GM19328 (cell line): ENCODE measurements around the gene MTRF1L.
A peak's percentile ranks its signal among the peaks of the same experiment; 100 is the strongest.
"Not testable (repeated sequence)": the region's sequence is repeated elsewhere in the genome, so short reads cannot be mapped to it uniquely, and the experiment has no call there.

Experiments
- ATAC-seq: cut with Tn5 transposase; IDR thresholded peaks from one replicate; pipeline ENCODE4 v1.9.1; 2021; ENCODE audit warnings: mild to moderate bottlenecking, moderate library complexity; ENCODE audit not compliant: unreplicated experiment

Gene MTRF1L

GRCh38 chr6:153003366-153003690 is 819 bp upstream of the MTRF1L start:
- ATAC-seq, result peak; percentile 2

- peak; percentile 22 for ATAC-seq
These were observed 519 bp downstream of the MTRF1L start for GRCh38 chr6:153001767-153002612.

- ATAC-seq, result not testable (repeated sequence)
These were observed 1.7 kb downstream of the MTRF1L start for GRCh38 chr6:153000790-153001189.

- ATAC-seq, result no peak
These were observed 2.3 kb downstream of the MTRF1L start for GRCh38 chr6:153000243-153000642.

GRCh38 chr6:152999538-152999937 is 3.0 kb downstream of the MTRF1L start:
- not testable (repeated sequence) for ATAC-seq

- no peak for ATAC-seq
These were observed 8.7 kb downstream of the MTRF1L start for GRCh38 chr6:152993847-152994246.

- ATAC-seq, result no peak
These were observed 9.1 kb downstream of the MTRF1L start for GRCh38 chr6:152993431-152993830.

- no peak for ATAC-seq
These were observed 15.5 kb downstream of the MTRF1L start for GRCh38 chr6:152986978-152987377.

GRCh38 chr6:152985300-152985699 is 17.2 kb downstream of the MTRF1L start:
- not testable (repeated sequence) for ATAC-seq

GRCh38 chr6:152984513-152984872 is 18.0 kb downstream of the MTRF1L start:
- peak; percentile 18 for ATAC-seq

GRCh38 chr6:152983637-152984512 is 18.6 kb downstream of the MTRF1L start:
- no peak for ATAC-seq

- ATAC-seq, result peak; percentile 80
These were observed 19.4 kb downstream of the MTRF1L start, which contains the start of gene FBXO5 for GRCh38 chr6:152982904-152983636. FBXO5 (minus strand) TSS chr6:152983041; CDS start chr6:152982959, 82 bp downstream.

GRCh38 chr6:152981989-152982903 is 20.3 kb downstream of the MTRF1L start:
- ATAC-seq, result peak; percentile 0

GRCh38 chr6:152981219-152981618 is 21.3 kb downstream of the MTRF1L start:
- ATAC-seq, result no peak

- ATAC-seq, result no peak
These were observed 21.9 kb downstream of the MTRF1L start for GRCh38 chr6:152980656-152981055.

GRCh38 chr6:152979116-152979515 is 23.4 kb downstream of the MTRF1L start:
- ATAC-seq, result no peak

- ATAC-seq, result no peak
These were observed 24.5 kb downstream of the MTRF1L start for GRCh38 chr6:152978058-152978457.

GRCh38 chr6:152977556-152977955 is 25.0 kb downstream of the MTRF1L start:
- no peak for ATAC-seq

GRCh38 chr6:152976749-152977148 is 25.8 kb downstream of the MTRF1L start:
- ATAC-seq, result no peak
